K562 (cell line): ENCODE measurements around the gene F11R. TPM values are rescaled to one million over a fixed set of nuclear protein-coding genes. Genes with fewer than 3 reads are reported as not detected.

Source experiments
- CBX5 ChIP-seq: IDR thresholded peaks from 2 replicates; pipeline ENCODE4 v1.6.1; 2014; ENCODE audit warnings: low read depth, borderline replicate concordance
- CREB3 ChIP-seq: fragments of 450-650 bp; conservative IDR thresholded peaks from 2 replicates; pipeline ENCODE4 v1.6.1; 2016; ENCODE audit warnings: missing genetic modification characterization, low read depth, mild to moderate bottlenecking, missing compliant biosample characterization, moderate library complexity
- ELF1 ChIP-seq: fragments of 200-800 bp; sonication (Bioruptor generic); IDR thresholded peaks from 2 replicates; pipeline ENCODE4 v1.6.1; 2016; ENCODE audit warnings: missing genetic modification characterization, missing compliant biosample characterization
- FOXO4 ChIP-seq: fragments of 450-650 bp; formaldehyde crosslinking; IDR thresholded peaks from 2 replicates; pipeline ENCODE4 v1.4.0; 2020; ENCODE audit warnings: mild to moderate bottlenecking, moderate library complexity
- HOXB6 ChIP-seq: fragments of 250-450 bp; sonication (Bioruptor Pico); IDR thresholded peaks from 2 replicates; pipeline ENCODE4 v1.5.1; 2022; ENCODE audit warnings: mild to moderate bottlenecking, borderline replicate concordance
- ILF3 ChIP-seq: fragments of 450-650 bp; IDR thresholded peaks from 2 replicates; pipeline ENCODE4 v1.6.1; 2018; ENCODE audit warnings: antibody characterized with exemption, mild to moderate bottlenecking, moderate library complexity, borderline replicate concordance
- KAT7 ChIP-seq: sonication (generic); formaldehyde crosslinking; IDR thresholded peaks from 2 replicates; pipeline ENCODE4 v1.8.0; 2022; ENCODE audit warnings: missing genetic modification reagents, mild to moderate bottlenecking, borderline replicate concordance
- MEF2A ChIP-seq: IDR thresholded peaks from 2 replicates; pipeline ENCODE4 v1.6.1; 2011; ENCODE audit warnings: low read depth, mild to moderate bottlenecking, low read length, moderate library complexity; ENCODE audit not compliant: control insufficient read depth
- NUFIP1 ChIP-seq: fragments of 450-650 bp; IDR thresholded peaks from 2 replicates; pipeline ENCODE4 v1.6.1; 2018; ENCODE audit not compliant: partially characterized antibody
- PRMT5 ChIP-seq: sonication (generic); formaldehyde crosslinking; IDR thresholded peaks from 2 replicates; pipeline ENCODE4 v1.5.0; 2020; ENCODE audit warnings: missing genetic modification reagents
- PTRF ChIP-seq: fragments of 450-650 bp; IDR thresholded peaks from 2 replicates; pipeline ENCODE4 v1.6.1; 2016; ENCODE audit warnings: mild to moderate bottlenecking, missing genetic modification characterization, missing compliant biosample characterization
- STAG1 ChIP-seq: sonication (generic); formaldehyde crosslinking; IDR thresholded peaks from 2 replicates; pipeline ENCODE4 v1.5.0; 2020; ENCODE audit warnings: missing genetic modification reagents, borderline replicate concordance
- TOE1 ChIP-seq, 2 experiments: fragments of 450-650 bp in 1 of 2; sonication (generic) in 1 of 2; formaldehyde crosslinking in 1 of 2; IDR thresholded peaks; 2 replicates each; pipeline versions ENCODE4 v1.7.1 to v1.8.0; 2016 to 2022; ENCODE audit warnings: borderline replicate concordance in 2 of 2, mild to moderate bottlenecking in 2 of 2, antibody characterized with exemption in 1 of 2, inconsistent platforms in 1 of 2, low read depth in 1 of 2, missing genetic modification reagents in 1 of 2, moderate library complexity in 1 of 2
- ZMIZ1 ChIP-seq, 2 experiments: fragments of 150-350 bp in 1 of 2; IDR thresholded peaks; 2 replicates each; pipeline ENCODE4 v1.6.1; 2012 to 2016; ENCODE audit warnings: low read depth in 2 of 2, low read length in 2 of 2, mild to moderate bottlenecking in 1 of 2, moderate library complexity in 1 of 2
- ZNF165 ChIP-seq: fragments of 250-450 bp; sonication (Bioruptor Pico); IDR thresholded peaks from 2 replicates; pipeline ENCODE4 v1.4.0; 2020; ENCODE audit warnings: borderline replicate concordance
- ZNF282 ChIP-seq: sonication (generic); formaldehyde crosslinking; IDR thresholded peaks from 2 replicates; pipeline ENCODE4 v1.8.1; 2023; ENCODE audit warnings: missing genetic modification reagents
- ZNF639 ChIP-seq, 2 experiments: fragments of 200-800 bp in 1 of 2; sonication (Bioruptor generic) in 1 of 2; sonication (generic) in 1 of 2; formaldehyde crosslinking in 1 of 2; IDR thresholded peaks in 1 of 2; conservative IDR thresholded peaks in 1 of 2; 2 replicates each; pipeline versions ENCODE4 v1.5.0 to v1.6.1; 2016 to 2020; ENCODE audit warnings: missing compliant biosample characterization in 1 of 2, missing genetic modification characterization in 1 of 2, missing genetic modification reagents in 1 of 2
- ZNF778 ChIP-seq: fragments of 450-650 bp; formaldehyde crosslinking; IDR thresholded peaks from 2 replicates; pipeline ENCODE4 v1.4.0; 2020; ENCODE audit warnings: mild to moderate bottlenecking, moderate library complexity
- polyA plus RNA-seq, 8 experiments: library from polyadenylated mRNA; depleted of rRNA in 4 of 8; stranded (reverse) in 5 of 8; unstranded in 3 of 8; fragments of >200 nt; fragmentation: Nextera tagmentation in 2 of 8; fragmentation: Illumina TruSeq in 1 of 8; extraction: Ambion mirVana in 2 of 8; extraction: Trizol in 1 of 8; gene quantifications; 2 replicates each; pipeline versions ENCODE4 v1.2.1 to v1.2.3, GENCODE V29; 2011 to 2014; ENCODE audit warnings: inconsistent platforms in 1 of 8, missing spikeins in 1 of 8
- total RNA-seq, 7 experiments: library from RNA; depleted of rRNA in 6 of 7; stranded (reverse); fragments of >200 nt in 6 of 7; fragmentation: Illumina TruSeq in 2 of 7; extraction: Trizol in 2 of 7; gene quantifications; 2 replicates each; pipeline versions ENCODE4 v1.2.1 to v1.2.3, GENCODE V29; 2011 to 2021; ENCODE audit warnings: low replicate concordance in 1 of 7

The F11R gene
- total and polyA plus RNA-seq, 9 of the 15 experiments (the other 6 are each of a cell fraction or from before 2014, with no cell fraction given): 27.4 to 187 (median 52.5) TPM

GRCh38 chr1:161021165-161021969 is 415 bp upstream of the F11R start (continued):
- TF ChIP-seq MEF2A: no peak
- TF ChIP-seq ZNF165 (CRISPR knock-in tag): no peak
- TF ChIP-seq STAG1: no peak
- no peak for TF ChIP-seq KAT7
- no peak for TF ChIP-seq FOXO4 (CRISPR knock-in tag)
- TF ChIP-seq ELF1: peak; percentile 86
- 0 out of 2 replicates have a peak, but pooled peaks have one; percentile 13 for TF ChIP-seq TOE1 (IDR thresholded peaks at IDR 0.05; ENCODE audit: borderline replicate concordance)
- TF ChIP-seq TOE1 (CRISPR knock-in tag; IDR thresholded peaks at IDR 0.05; ENCODE audit: borderline replicate concordance, low read depth): no peak
- peak in 1 of 2 experiments; percentile 68; a peak in 1 of 4 replicates for TF ChIP-seq ZMIZ1 (IDR thresholded peaks at IDR 0.05; ENCODE audit: low read depth in 2 of 2, low read length in 2 of 2)
- no peak for TF ChIP-seq NUFIP1
- TF ChIP-seq ILF3: no peak
- no peak for TF ChIP-seq PTRF
- TF ChIP-seq ZNF778 (CRISPR knock-in tag): no peak
- no peak for TF ChIP-seq CREB3 (tag)
- no peak for TF ChIP-seq ZNF282
- TF ChIP-seq PRMT5 (CRISPR knock-in tag): no peak
- no peak for TF ChIP-seq HOXB6
- no peak for TF ChIP-seq ZNF639 (CRISPR knock-in tag; conservative IDR thresholded peaks at IDR 0.05 in 1 of 2, IDR thresholded peaks at IDR 0.05 in 1 of 2)
- TF ChIP-seq CBX5: no peak
